ENCODE data around the gene SAT2.

The SAT2 gene

GRCh38 chr17:7577327-7578199, 50.1 kb downstream of the SAT2 start:
- peaks cover 65% of the 10 kb centered on the region for H3K36me3 ChIP-seq (ENCODE audit: insufficient read depth, low read length)
- peak overlapping the region; percentile 64; the same call in 1 of the 2 replicates for H3K27ac ChIP-seq
- no peaks in the 10 kb centered on the region for H3K9me3 ChIP-seq (ENCODE audit: low read depth, low read length)
- no peak overlapping the region for H3K4me3 ChIP-seq
- no peak for TF ChIP-seq FOXP2 (optimal IDR thresholded peaks at IDR 0.05; ENCODE audit: control extremely low read depth, extremely low read length, insufficient read depth)
- TF ChIP-seq POLR2AphosphoS5 (IDR thresholded peaks at IDR 0.05; ENCODE audit: borderline replicate concordance, low read depth, low read length), result no peak
- TF ChIP-seq EZH2 (IDR thresholded peaks at IDR 0.05), result no peak
- no peak for DNase-seq (ENCODE audit: low read depth, low spot score)
- no peak overlapping the region for H3K9ac ChIP-seq (ENCODE audit: insufficient read length)

GRCh38 chr17:7576432-7576937, 51.1 kb downstream of the SAT2 start:
- Histone ChIP-seq H3K9me3 (ENCODE audit: low read depth, low read length) (no peaks in the 10 kb centered on the region), H3K27ac (peak overlapping the region; percentile 64; the same call in 1 of the 2 replicates), H3K36me3 (ENCODE audit: insufficient read depth, low read length) (peaks cover 65% of the 10 kb centered on the region), H3K4me3 (no peak overlapping the region), H3K9ac (ENCODE audit: insufficient read length) (no peak overlapping the region)
- DNase-seq (ENCODE audit: low read depth, low spot score), result no peak
- TF ChIP-seq FOXP2 (optimal IDR thresholded peaks at IDR 0.05; ENCODE audit: control extremely low read depth, extremely low read length, insufficient read depth) (no peak), EZH2 (IDR thresholded peaks at IDR 0.05) (no peak), POLR2AphosphoS5 (IDR thresholded peaks at IDR 0.05; ENCODE audit: borderline replicate concordance, low read depth, low read length) (no peak; the same call in 1 of the 2 replicates)
